Breast epithelium (tissue), 3 donors: ENCODE measurements around the gene CWC25.

Source experiments
- CTCF ChIP-seq, 3 donors: fragments of 450-650 bp; IDR thresholded peaks; one replicate each; pipeline ENCODE4 v1.5.1; 2016 to 2017; ENCODE audit warnings: antibody characterized with exemption in 3 of 3, mild to moderate bottlenecking in 3 of 3, moderate library complexity in 3 of 3
- POLR2AphosphoS5 ChIP-seq, 3 donors: sonication (generic); formaldehyde crosslinking; IDR thresholded peaks; one replicate each; pipeline ENCODE4 v1.6.1; 2017; ENCODE audit warnings: antibody characterized with exemption in 3 of 3

GRCh38 chr17:38852771-38853291, 27.7 kb upstream of the CWC25 start:
- TF ChIP-seq CTCF (IDR thresholded peaks at IDR 0.05) (no peak), POLR2AphosphoS5 (IDR thresholded peaks at IDR 0.05) (no peak)
